OCI-LY3 (cell line): ENCODE measurements around the gene SERTAD3.
"Not testable (repeated sequence)": the region's sequence is repeated elsewhere in the genome, so short reads cannot be mapped to it uniquely, and the experiment has no call there.

Experiments
- H2AFZ ChIP-seq: fragments of 200-600, 300-600 bp; shearing (Covaris generic); 2 replicates; pipeline ENCODE4 v1.6.0; 2014; ENCODE audit warnings: antibody characterized with exemption, low read depth, low read length
- H3K27ac ChIP-seq: fragments of 200-600, 300-600 bp; sonication (generic); 2 replicates; pipeline ENCODE4 v1.5.1; 2014; ENCODE audit warnings: mild to moderate bottlenecking, low read length, moderate library complexity, mixed read lengths
- H3K27me3 ChIP-seq: fragments of 200-600, 300-600 bp; sonication (generic); 2 replicates; pipeline ENCODE4 v1.6.1; 2014; ENCODE audit warnings: low read depth, low read length, mixed read lengths
- H3K36me3 ChIP-seq: fragments of 200-600, 300-600 bp; sonication (generic); replicated peaks from 2 replicates; pipeline ENCODE3; 2014; ENCODE audit warnings: low read depth, low read length, mixed read lengths
- H3K4me1 ChIP-seq: fragments of 300-600, 200-600 bp; sonication (generic); 2 replicates; pipeline ENCODE4 v1.6.1; 2014; ENCODE audit warnings: low read length, mixed read lengths
- H3K4me2 ChIP-seq: fragments of 200-600, 300-600 bp; sonication (generic); 2 replicates; pipeline ENCODE4 v1.6.1; 2014; ENCODE audit warnings: low read length, mixed read lengths
- H3K4me3 ChIP-seq: fragments of 300-600, 200-600 bp; sonication (generic); 2 replicates; pipeline ENCODE4 v1.5.1; 2014; ENCODE audit warnings: antibody characterized with exemption, mild to moderate bottlenecking, low read length, moderate library complexity
- H3K79me2 ChIP-seq: fragments of 300-600, 200-600 bp; shearing (Covaris generic); 2 replicates; pipeline ENCODE4 v1.6.1; 2014; ENCODE audit warnings: mild to moderate bottlenecking, low read length, mixed read lengths
- H3K9ac ChIP-seq: fragments of 300-600, 200-600 bp; shearing (Covaris generic); 2 replicates; pipeline ENCODE4 v1.6.0; 2014; ENCODE audit warnings: mild to moderate bottlenecking, low read length, moderate library complexity
- H3K9me3 ChIP-seq: fragments of 200-600, 300-600 bp; shearing (Covaris generic); 2 replicates; pipeline ENCODE4 v1.6.1; 2014; ENCODE audit warnings: low read length, mixed read lengths; ENCODE audit not compliant: insufficient read depth
- H4K20me1 ChIP-seq: fragments of 200-600, 300-600 bp; sonication (generic); 2 replicates; pipeline ENCODE4 v1.6.1; 2016; ENCODE audit warnings: low read length, mixed read lengths; ENCODE audit not compliant: insufficient read depth
- EZH2phosphoT487 ChIP-seq: fragments of 200-600 bp; shearing (Covaris generic); IDR thresholded peaks from 2 replicates; pipeline ENCODE4 v1.6.1; 2018; ENCODE audit warnings: antibody characterized with exemption, mixed run types, low read depth
- TF ChIP-seq, protein P1 (sequence below): fragments of 200-600, 300-600 bp; sonication (generic); IDR thresholded peaks from 2 replicates; pipeline ENCODE4 v1.5.1; 2014; ENCODE audit warnings: antibody characterized with exemption, low read length, low read depth

Gene SERTAD3

DNA sequence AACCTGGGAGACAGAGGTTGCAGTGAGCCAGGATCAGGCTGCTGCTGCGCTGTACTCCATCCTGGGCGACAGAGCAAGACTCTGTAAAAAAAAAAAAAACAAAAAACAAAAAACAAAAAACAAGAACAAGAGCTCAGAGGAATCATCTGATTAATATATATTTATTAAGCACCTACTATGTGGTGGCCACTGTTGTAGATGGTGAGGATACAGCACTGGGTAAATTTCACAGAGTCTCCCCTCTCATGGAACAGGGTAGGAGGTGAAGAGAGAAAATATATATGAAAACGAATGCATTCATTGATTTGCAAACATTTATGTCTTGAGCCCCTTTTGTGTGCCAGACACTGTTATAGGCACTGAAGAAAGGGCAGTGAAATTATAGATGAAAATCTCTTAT lies 12.4 kb downstream of the SERTAD3 start:
- Histone ChIP-seq H3K27ac (no peak overlapping the region), H2AFZ (no peak overlapping the region), H3K4me3 (no peak overlapping the region)

DNA sequence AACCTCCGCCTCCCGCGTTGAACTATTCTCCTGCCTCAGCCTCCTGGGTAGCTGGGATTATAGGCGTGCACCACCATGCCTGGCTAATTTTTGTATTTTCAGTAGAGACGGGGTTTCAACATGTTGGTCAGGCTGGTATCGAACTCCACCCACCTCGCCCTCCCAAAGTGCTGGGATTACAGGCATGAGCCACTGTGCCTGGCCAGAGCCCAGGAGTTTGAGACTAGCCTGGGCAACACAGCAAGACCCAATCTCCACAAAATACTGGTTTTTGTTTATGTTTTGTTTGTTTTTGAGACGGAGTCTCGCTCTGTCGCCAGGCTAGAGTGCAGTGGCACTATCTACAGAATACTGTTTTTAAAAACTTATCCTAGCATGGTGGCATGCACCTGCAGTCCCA lies 13.9 kb downstream of the SERTAD3 start:
- not testable (repeated sequence) for H3K36me3 ChIP-seq, H3K4me3 ChIP-seq, H3K79me2 ChIP-seq, H3K9ac ChIP-seq, H3K9me3 ChIP-seq, H4K20me1 ChIP-seq, H3K27ac ChIP-seq, H3K4me2 ChIP-seq, H3K27me3 ChIP-seq, H2AFZ ChIP-seq
- peaks cover 27% of the 10 kb centered on the region for H3K4me1 ChIP-seq

More for the DNA sequence above, 12.4 kb downstream of the SERTAD3 start:
- H3K79me2 ChIP-seq: no peaks in the 10 kb centered on the region
- no peaks in the 10 kb centered on the region for H3K9me3 ChIP-seq
- no peak overlapping the region for H3K9ac ChIP-seq
- H4K20me1 ChIP-seq: no peaks in the 10 kb centered on the region
- no peak for TF ChIP-seq EZH2phosphoT487
- TF ChIP-seq, protein P1, sequence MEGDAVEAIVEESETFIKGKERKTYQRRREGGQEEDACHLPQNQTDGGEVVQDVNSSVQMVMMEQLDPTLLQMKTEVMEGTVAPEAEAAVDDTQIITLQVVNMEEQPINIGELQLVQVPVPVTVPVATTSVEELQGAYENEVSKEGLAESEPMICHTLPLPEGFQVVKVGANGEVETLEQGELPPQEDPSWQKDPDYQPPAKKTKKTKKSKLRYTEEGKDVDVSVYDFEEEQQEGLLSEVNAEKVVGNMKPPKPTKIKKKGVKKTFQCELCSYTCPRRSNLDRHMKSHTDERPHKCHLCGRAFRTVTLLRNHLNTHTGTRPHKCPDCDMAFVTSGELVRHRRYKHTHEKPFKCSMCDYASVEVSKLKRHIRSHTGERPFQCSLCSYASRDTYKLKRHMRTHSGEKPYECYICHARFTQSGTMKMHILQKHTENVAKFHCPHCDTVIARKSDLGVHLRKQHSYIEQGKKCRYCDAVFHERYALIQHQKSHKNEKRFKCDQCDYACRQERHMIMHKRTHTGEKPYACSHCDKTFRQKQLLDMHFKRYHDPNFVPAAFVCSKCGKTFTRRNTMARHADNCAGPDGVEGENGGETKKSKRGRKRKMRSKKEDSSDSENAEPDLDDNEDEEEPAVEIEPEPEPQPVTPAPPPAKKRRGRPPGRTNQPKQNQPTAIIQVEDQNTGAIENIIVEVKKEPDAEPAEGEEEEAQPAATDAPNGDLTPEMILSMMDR: no peak
- no peak overlapping the region for H3K4me2 ChIP-seq
- no peaks in the 10 kb centered on the region for H3K36me3 ChIP-seq
- H3K27me3 ChIP-seq: no peaks in the 10 kb centered on the region
- peaks cover 34% of the 10 kb centered on the region for H3K4me1 ChIP-seq

DNA sequence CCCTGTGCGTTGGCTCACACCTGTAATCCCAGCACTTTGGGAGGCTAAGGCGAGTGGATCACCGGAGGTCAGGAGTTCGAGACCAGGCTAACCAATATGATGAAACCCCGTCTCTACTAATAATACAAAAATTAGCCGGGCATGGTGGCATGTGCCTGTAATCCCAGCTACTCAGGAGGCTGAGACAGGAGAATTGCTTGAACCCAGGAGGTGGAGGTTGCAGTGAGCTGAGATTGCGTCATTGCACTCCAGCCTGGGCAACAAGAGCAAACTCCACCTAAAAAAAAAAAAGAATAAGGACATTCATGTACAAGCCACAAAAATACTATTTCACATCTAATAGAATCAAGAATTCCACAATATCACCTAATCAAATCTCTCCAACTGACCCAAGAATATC lies 15.9 kb downstream of the SERTAD3 start:
- not testable (repeated sequence) for H3K4me2 ChIP-seq, H4K20me1 ChIP-seq, H2AFZ ChIP-seq, H3K27me3 ChIP-seq, H3K9me3 ChIP-seq, H3K27ac ChIP-seq, H3K9ac ChIP-seq, H3K79me2 ChIP-seq, H3K36me3 ChIP-seq, H3K4me3 ChIP-seq
- peaks cover 13% of the 10 kb centered on the region for H3K4me1 ChIP-seq

DNA sequence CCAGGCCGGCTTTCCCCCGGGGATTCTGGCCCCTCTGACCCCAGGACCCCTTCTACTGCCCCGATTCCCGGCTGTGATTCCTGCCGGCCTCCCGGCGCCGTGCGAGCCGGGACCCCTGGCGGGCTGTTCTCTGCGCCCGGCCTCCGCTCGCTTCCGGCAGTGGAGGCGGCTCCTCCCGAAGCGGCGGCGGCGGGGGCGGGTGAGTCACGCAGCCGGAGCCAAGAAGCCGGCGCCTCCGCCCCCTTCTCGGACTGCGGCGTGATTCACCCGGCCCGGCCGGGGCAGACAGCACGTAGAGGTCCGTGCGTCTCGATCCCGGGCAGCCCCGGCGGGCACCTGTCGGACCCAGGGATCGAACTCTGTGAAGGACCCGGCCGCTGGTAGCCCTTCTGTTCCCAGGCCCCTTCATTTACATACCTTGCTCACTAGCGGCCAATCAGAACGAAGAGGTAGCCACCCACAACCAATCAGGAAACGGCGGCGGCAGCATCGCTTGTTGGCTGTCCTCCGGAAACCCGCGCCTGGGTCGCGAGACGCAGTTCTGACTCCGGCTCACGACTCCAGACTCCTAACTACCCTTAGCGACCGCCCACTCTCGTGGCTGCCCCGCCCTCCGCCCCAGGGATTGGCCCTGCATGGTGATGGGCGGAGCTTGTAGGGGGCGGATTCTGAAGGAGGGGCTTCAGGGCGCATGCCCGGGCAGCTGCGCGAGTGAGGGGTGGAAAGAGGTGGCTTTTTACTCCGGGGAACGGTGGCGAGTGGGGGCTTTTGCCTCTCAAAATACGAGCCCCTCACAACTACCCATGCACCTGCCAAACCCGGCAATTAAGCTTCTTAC lies 18.5 kb downstream of the SERTAD3 start, which contains the start of gene SERTAD1:
SERTAD1 (minus strand) TSS at position 543 of the 838 bp plus-strand sequence. CDS start 2,446 bp downstream, outside the sequence.
- TF ChIP-seq, protein P1: peak; percentile 91
- TF ChIP-seq EZH2phosphoT487: no peak
- Histone ChIP-seq H3K27ac (peak within 1 kb of the TSS; percentile 71), H3K27me3 (no peaks in the 10 kb centered on the region), H3K4me3 (peak within 1 kb of the TSS; percentile 95), H3K9ac (peak within 1 kb of the TSS; percentile 90), H2AFZ (peak within 1 kb of the TSS; percentile 57), H3K4me2 (peak within 1 kb of the TSS; percentile 99), H3K79me2 (peaks cover 6% of the 10 kb centered on the region; the same call in 1 of the 2 replicates), H3K36me3 (peaks cover 8% of the 10 kb centered on the region), H4K20me1 (no peaks in the 10 kb centered on the region), H3K9me3 (no peaks in the 10 kb centered on the region), H3K4me1 (peaks cover 13% of the 10 kb centered on the region)

DNA sequence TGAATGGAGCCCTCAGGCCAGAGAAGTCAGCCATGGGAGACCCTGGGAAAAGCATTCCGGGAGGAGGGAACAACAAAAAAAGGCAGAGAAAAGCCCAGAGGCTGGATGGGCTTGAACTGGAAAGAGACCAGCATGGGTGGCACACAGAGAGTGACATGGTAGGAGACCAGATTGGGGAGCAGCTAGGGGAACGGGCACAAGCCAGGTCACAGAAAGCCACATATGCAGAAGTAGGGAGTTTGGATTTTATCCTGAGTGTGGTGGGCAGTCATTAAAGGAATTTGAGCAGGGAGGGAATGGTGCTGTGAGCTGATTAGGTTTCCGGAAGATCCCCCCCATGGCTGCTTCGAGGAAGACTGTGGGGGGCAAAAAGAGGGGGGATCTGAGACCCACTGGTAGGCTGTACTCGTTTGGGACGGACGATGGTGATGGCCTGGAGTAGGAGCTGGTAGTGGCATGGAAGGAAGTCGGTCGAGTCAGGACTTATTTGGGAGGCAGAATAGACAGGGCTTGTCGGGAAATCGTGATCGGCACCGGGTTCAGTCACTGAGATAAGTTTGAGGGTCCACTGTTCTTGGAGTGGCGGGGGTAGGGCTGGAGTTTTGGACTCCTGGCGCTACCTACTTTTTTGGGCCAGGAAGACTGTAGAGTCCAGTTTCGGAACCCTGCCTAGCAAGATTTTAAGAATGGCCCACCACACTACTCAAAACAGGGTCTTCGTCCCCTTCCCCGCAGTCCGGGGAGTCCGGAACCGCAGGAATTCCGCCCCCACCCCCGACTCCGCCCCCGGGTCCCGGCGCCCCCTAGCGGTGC lies 19.3 kb downstream of the SERTAD3 start:
- H3K27ac ChIP-seq: peak overlapping the region; percentile 71

More for the DNA sequence above, 19.3 kb downstream of the SERTAD3 start:
- H3K27me3 ChIP-seq: no peaks in the 10 kb centered on the region
- H3K4me3 ChIP-seq: peak overlapping the region; percentile 95
- peaks cover 13% of the 10 kb centered on the region for H3K4me1 ChIP-seq
- peak overlapping the region; percentile 90 for H3K9ac ChIP-seq
- H4K20me1 ChIP-seq: no peaks in the 10 kb centered on the region
- H3K9me3 ChIP-seq: no peaks in the 10 kb centered on the region
- TF ChIP-seq, protein P1: no peak
- no peak for TF ChIP-seq EZH2phosphoT487
- H3K4me2 ChIP-seq: peak overlapping the region; percentile 99
- H2AFZ ChIP-seq: peak overlapping the region; percentile 57; the same call in 1 of the 2 replicates
- H3K36me3 ChIP-seq: peaks cover 8% of the 10 kb centered on the region
- H3K79me2 ChIP-seq: peaks cover 6% of the 10 kb centered on the region; the same call in 1 of the 2 replicates
